ENCODE data around the gene KCNJ15. TPM values are rescaled to one million over a fixed set of nuclear protein-coding genes. Genes with fewer than 3 reads are reported as not detected.
A peak's percentile ranks its signal among the peaks of the same experiment; 100 is the strongest.

Gene KCNJ15
- total and polyA plus RNA-seq, 10 of the 15 experiments (the other 5 are each of a cell fraction or from before 2014, with no cell fraction given) = 0.05 to 2.7 (median 0.33) TPM; not detected in 6

DNA sequence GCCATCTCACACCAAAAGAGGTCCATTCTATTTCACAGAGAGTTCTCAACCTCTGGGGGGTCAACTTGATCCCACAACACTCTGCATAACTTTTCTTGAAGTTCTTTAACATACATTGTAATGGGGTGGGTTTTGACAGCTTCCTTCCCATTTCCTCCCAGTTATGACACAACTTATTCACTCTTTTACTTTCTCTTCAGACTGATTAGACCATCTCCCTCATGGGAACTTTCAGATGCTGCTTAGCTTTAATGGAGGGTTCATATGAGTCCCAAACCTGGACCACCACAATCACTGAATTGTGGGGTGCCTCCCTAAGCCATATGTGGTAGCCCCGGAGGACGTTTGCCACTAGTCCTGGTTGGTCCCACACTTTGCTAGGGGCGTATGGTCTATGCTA lies 28.3 kb upstream of the KCNJ15 start (continued):
- TF ChIP-seq CBFB (IDR thresholded peaks at IDR 0.05; ENCODE audit: low read depth) = no peak

DNA sequence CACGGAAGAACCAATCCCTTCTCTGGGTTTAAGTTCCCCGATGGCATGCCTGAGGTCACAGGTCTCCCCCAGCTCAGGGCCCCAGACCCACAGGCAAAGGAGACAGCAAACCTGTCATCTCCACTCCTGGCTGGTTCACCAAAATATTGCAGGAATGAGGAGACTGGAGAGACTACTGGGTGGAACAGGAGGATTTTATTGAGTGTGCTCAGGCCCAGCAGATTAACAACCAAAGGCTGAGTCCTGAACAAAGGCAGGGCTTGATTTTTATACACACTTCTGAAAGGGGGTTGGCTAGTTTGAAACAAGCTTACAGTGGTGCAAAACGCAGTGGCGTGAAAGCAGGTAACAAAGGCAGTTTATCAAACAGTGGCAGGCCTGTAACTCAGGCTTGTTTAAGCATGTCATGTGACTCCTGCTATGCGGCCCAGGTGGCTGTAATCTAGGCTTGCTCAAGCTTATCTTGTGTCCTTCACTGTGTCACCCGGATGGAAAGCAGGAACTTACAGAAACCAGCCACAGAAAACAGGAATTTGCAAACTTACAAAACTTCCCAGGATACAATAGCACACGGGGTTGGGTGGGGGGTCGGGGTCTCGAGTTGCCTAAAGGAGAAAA lies 27.4 kb upstream of the KCNJ15 start:
- RAD21 ChIA-PET (ENCODE audit: unreplicated experiment) = no interaction called here
- no peak for ATAC-seq
- Histone ChIP-seq H3K9me3 (replicated peaks; ENCODE audit: control insufficient read depth, insufficient read depth, low read length) (peaks cover 18% of the 10 kb centered on the region), H3K9ac (ENCODE audit: control insufficient read depth, insufficient read depth, low read length) (no peak overlapping the region), H3K4me2 (ENCODE audit: control insufficient read depth, insufficient read depth) (no peak overlapping the region), H3K36me3 (ENCODE audit: control insufficient read depth in 2 of 2, insufficient read depth in 2 of 2, low read length in 1 of 2) (no peaks in the 10 kb centered on the region), H3K4me1 (ENCODE audit: control insufficient read depth, insufficient read depth, low read length) (no peaks in the 10 kb centered on the region), H3K27ac (ENCODE audit: control insufficient read depth, insufficient read depth) (no peak overlapping the region), H3K27me3 (replicated peaks in 1 of 2; ENCODE audit: control insufficient read depth in 2 of 2, insufficient read depth in 2 of 2, low read length in 1 of 2) (no peaks in the 10 kb centered on the region), H3K4me3 (no peak overlapping the region), H3K79me2 (ENCODE audit: control insufficient read depth, insufficient read depth, low read length) (no peaks in the 10 kb centered on the region), H2AFZ (ENCODE audit: control insufficient read depth, low read depth, low read length) (no peak overlapping the region), H4K20me1 (ENCODE audit: control insufficient read depth, insufficient read depth) (no peaks in the 10 kb centered on the region)
- WGBS (ENCODE audit: insufficient coverage, insufficient replicate concordance, low lambda C conversion rate, missing lambda C conversion rate) = 49% methylated on average over 9 of the region's 9 CpGs
- in situ Hi-C loops (cut with MboI) = loop anchor here (25.0 kb wide), 1 partner anchor 1717 kb away; no protein-coding TSS in a partner anchor
- no peak for FAIRE-seq
- intact Hi-C loops (cut with micrococcal nuclease; ENCODE audit: unreplicated experiment) = no loop called here
- POLR2A ChIA-PET = no interaction called here
- no peak for DNase-seq (ENCODE audit: low read depth, low spot score)
- CTCF ChIA-PET = interaction anchor here (0.6 to 2.8 kb wide), 4 partner anchors 10 to 122 kb away, joined by 3 to 13 read pairs (median 4); no protein-coding TSS in a partner anchor
- SMC1A ChIA-PET (ENCODE audit: uncharacterized antibody, unreplicated experiment) = interaction anchor here (3.1 kb wide), 1 partner anchor 14 kb away, joined by 16 read pairs; no protein-coding TSS in a partner anchor
- BruUV-seq (replicated peaks) = no TSS peak
- no peak for TF ChIP-seq CHD1 (IDR thresholded peaks at IDR 0.05; ENCODE audit: low read depth, low read length)
- TF ChIP-seq IKZF2 (IDR thresholded peaks at IDR 0.05) = no peak
- TF ChIP-seq, protein P1, sequence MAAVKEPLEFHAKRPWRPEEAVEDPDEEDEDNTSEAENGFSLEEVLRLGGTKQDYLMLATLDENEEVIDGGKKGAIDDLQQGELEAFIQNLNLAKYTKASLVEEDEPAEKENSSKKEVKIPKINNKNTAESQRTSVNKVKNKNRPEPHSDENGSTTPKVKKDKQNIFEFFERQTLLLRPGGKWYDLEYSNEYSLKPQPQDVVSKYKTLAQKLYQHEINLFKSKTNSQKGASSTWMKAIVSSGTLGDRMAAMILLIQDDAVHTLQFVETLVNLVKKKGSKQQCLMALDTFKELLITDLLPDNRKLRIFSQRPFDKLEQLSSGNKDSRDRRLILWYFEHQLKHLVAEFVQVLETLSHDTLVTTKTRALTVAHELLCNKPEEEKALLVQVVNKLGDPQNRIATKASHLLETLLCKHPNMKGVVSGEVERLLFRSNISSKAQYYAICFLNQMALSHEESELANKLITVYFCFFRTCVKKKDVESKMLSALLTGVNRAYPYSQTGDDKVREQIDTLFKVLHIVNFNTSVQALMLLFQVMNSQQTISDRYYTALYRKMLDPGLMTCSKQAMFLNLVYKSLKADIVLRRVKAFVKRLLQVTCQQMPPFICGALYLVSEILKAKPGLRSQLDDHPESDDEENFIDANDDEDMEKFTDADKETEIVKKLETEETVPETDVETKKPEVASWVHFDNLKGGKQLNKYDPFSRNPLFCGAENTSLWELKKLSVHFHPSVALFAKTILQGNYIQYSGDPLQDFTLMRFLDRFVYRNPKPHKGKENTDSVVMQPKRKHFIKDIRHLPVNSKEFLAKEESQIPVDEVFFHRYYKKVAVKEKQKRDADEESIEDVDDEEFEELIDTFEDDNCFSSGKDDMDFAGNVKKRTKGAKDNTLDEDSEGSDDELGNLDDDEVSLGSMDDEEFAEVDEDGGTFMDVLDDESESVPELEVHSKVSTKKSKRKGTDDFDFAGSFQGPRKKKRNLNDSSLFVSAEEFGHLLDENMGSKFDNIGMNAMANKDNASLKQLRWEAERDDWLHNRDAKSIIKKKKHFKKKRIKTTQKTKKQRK (IDR thresholded peaks at IDR 0.05; ENCODE audit: low read depth, low read length) = peak; percentile 85
- TF ChIP-seq BRCA1 (IDR thresholded peaks at IDR 0.05; ENCODE audit: low read depth, low read length) = no peak
- TF ChIP-seq EGR1 (IDR thresholded peaks at IDR 0.05; ENCODE audit: borderline replicate concordance in 1 of 2, low read depth in 2 of 2, low read length in 2 of 2) = no peak
- TF ChIP-seq SMAD1 (IDR thresholded peaks at IDR 0.05; ENCODE audit: low read depth, partially characterized antibody) = no peak
- 0 out of 2 replicates have a peak, but pooled peaks have one; percentile 35 for TF ChIP-seq ZNF24 (IDR thresholded peaks at IDR 0.05)
- no peak for TF ChIP-seq RAD51 (IDR thresholded peaks at IDR 0.05)
- TF ChIP-seq NRF1 (conservative IDR thresholded peaks at IDR 0.05; ENCODE audit: low read depth, low read length) = no peak
- TF ChIP-seq, protein P2, sequence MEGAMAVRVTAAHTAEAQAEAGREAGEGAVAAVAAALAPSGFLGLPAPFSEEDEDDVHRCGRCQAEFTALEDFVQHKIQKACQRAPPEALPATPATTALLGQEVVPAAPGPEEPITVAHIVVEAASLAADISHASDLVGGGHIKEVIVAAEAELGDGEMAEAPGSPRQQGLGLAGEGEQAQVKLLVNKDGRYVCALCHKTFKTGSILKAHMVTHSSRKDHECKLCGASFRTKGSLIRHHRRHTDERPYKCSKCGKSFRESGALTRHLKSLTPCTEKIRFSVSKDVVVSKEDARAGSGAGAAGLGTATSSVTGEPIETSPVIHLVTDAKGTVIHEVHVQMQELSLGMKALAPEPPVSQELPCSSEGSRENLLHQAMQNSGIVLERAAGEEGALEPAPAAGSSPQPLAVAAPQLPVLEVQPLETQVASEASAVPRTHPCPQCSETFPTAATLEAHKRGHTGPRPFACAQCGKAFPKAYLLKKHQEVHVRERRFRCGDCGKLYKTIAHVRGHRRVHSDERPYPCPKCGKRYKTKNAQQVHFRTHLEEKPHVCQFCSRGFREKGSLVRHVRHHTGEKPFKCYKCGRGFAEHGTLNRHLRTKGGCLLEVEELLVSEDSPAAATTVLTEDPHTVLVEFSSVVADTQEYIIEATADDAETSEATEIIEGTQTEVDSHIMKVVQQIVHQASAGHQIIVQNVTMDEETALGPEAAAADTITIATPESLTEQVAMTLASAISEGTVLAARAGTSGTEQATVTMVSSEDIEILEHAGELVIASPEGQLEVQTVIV (IDR thresholded peaks at IDR 0.05; ENCODE audit: borderline replicate concordance, partially characterized antibody) = no peak
- TF ChIP-seq E2F8 (IDR thresholded peaks at IDR 0.05; ENCODE audit: low read depth, partially characterized antibody) = no peak
- TF ChIP-seq STAT3 (IDR thresholded peaks at IDR 0.05; ENCODE audit: low read depth, low read length) = no peak
- no peak for TF ChIP-seq SMC3 (IDR thresholded peaks at IDR 0.05; ENCODE audit: borderline replicate concordance, low read length)

All from GM12878 (cell line).